Urinary bladder (tissue), 4 donors: Measurements from ENCODE around the gene CCL18. TPM values are rescaled to one million over a fixed set of nuclear protein-coding genes. Genes with fewer than 3 reads are reported as not detected.
"Not testable (repeated sequence)": the region's sequence is repeated elsewhere in the genome, so short reads cannot be mapped to it uniquely, and the experiment has no call there.

Experiments
- DNase-seq: peaks from one replicate; pipeline ENCODE4 v3.0.0-alpha.2; 2015; ENCODE audit errors: extremely low spot score
- H3K27ac ChIP-seq: one replicate; pipeline ENCODE4 v1.5.1; 2013; ENCODE audit warnings: low read depth, mild to moderate bottlenecking, moderate library complexity
- H3K36me3 ChIP-seq: one replicate; pipeline ENCODE4 v1.6.1; 2013; ENCODE audit warnings: mild to moderate bottlenecking, moderate library complexity; ENCODE audit not compliant: insufficient read depth
- H3K4me1 ChIP-seq: one replicate; pipeline ENCODE4 v1.6.1; 2013; ENCODE audit warnings: mild to moderate bottlenecking, moderate library complexity; ENCODE audit not compliant: insufficient read depth
- H3K4me3 ChIP-seq: one replicate; pipeline ENCODE4 v1.5.1; 2013; ENCODE audit warnings: low read depth, low read length
- WGBS: extraction: QIAGEN DNeasy Blood & Tissue Kit; methylation state at CpG from one replicate; pipeline ENCODE4 v1.1.7; 2013; 5-methylcytosine and 5-hydroxymethylcytosine counted together
- polyA plus RNA-seq: library from polyadenylated mRNA; stranded (reverse); fragments of 200-250 nt; gene quantifications from one replicate; pipeline ENCODE4 v1.2.3, GENCODE V29; 2013
- small RNA-seq: library from RNA; depleted of rRNA; stranded (forward); fragments of <200 nt; gene quantifications from one replicate; pipeline ENCODE3, GENCODE V24; 2014
- total RNA-seq: library from RNA; depleted of rRNA; stranded (reverse); fragments of >200 nt; gene quantifications from one replicate; pipeline ENCODE4 v1.2.3, GENCODE V29; 2014
- donor health status: healthy with polysubstance abuse.
- donor health status: healthy.

The CCL18 gene
- total and polyA plus RNA-seq, 2 donors, result 1.5 TPM; not detected in 1

- no peak overlapping the region for H3K4me3 ChIP-seq
- H3K36me3 ChIP-seq, result no peaks in the 10 kb centered on the region
- DNase-seq, result no peak
- 13% methylated on average over 5 of the region's 5 CpGs for WGBS
- no peaks in the 10 kb centered on the region for H3K4me1 ChIP-seq
- no peak overlapping the region for H3K27ac ChIP-seq
These were observed 53.7 kb downstream of the CCL18 start for GRCh38 chr17:36117505-36118382.

- no peak for DNase-seq
- no peaks in the 10 kb centered on the region for H3K36me3 ChIP-seq
- 89% methylated on average over 12 of the region's 12 CpGs for WGBS
- no peaks in the 10 kb centered on the region for H3K4me1 ChIP-seq
- no peak overlapping the region for H3K27ac ChIP-seq
- H3K4me3 ChIP-seq, result no peak overlapping the region
These were observed 54.6 kb downstream of the CCL18 start for GRCh38 chr17:36118477-36119353.

- H3K4me3 ChIP-seq, result no peak overlapping the region
- no peak for DNase-seq
- no peaks in the 10 kb centered on the region for H3K36me3 ChIP-seq
- no peak overlapping the region for H3K27ac ChIP-seq
- H3K4me1 ChIP-seq, result no peaks in the 10 kb centered on the region
- WGBS, result 73% methylated on average over 3 of the region's 3 CpGs
These were observed 56.1 kb downstream of the CCL18 start for GRCh38 chr17:36120221-36120620.

DNA sequence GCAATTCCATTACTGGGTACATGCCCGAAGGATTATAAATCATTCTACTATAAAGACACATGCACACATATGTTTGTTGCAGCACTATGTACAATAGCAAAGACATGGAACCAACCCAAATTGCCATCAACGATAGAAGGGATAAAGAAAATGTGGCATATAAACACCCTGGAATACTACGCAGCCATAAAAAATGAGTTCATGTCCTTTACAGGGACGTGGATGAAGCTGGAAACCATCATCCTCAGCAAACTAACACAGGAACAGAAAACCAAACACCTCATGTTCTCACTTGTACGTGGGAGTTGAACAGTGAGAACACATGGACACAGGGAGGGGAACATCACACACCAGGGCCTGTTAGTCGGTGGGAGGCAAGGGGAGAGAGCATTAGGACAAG lies 57.0 kb downstream of the CCL18 start:
- DNase-seq, H3K4me3 ChIP-seq, H3K4me1 ChIP-seq, H3K36me3 ChIP-seq, H3K27ac ChIP-seq: not testable (repeated sequence)
- WGBS, result 68% methylated on average over 6 of the region's 6 CpGs

Small RNAs within 50 kb of the gene (small RNA-seq; reads per million reads assigned to genes)
- gene RN7SL301P, result not detected

Other genes starting within 250 kb of the CCL18 start
- not detected for gene HEATR9, start 195.4 kb upstream of the CCL18 start, total RNA-seq
- not detected for gene HEATR9, start 195.4 kb upstream of the CCL18 start, polyA plus RNA-seq
- 0.58 TPM for gene CCL5, start 183.9 kb upstream of the CCL18 start, total RNA-seq
- 4.8 TPM for gene CCL5, start 183.9 kb upstream of the CCL18 start, polyA plus RNA-seq
- gene RDM1, start 133.5 kb upstream of the CCL18 start, total RNA-seq, result 1.2 TPM
- gene RDM1, start 133.5 kb upstream of the CCL18 start, polyA plus RNA-seq, result 0.14 TPM
- gene LYZL6, start 120.6 kb upstream of the CCL18 start, total RNA-seq, result not detected
- not detected for gene LYZL6, start 120.6 kb upstream of the CCL18 start, polyA plus RNA-seq
- 0.21 TPM for gene CCL16, start 82.8 kb upstream of the CCL18 start, total RNA-seq
- gene CCL16, start 82.8 kb upstream of the CCL18 start, polyA plus RNA-seq, result 0.29 TPM
- gene CCL14, start 77.5 kb upstream of the CCL18 start, total RNA-seq, result 3.3 TPM
- 184 TPM for gene CCL14, start 77.5 kb upstream of the CCL18 start, polyA plus RNA-seq
- 6.2 TPM for gene CCL15, start 62.7 kb upstream of the CCL18 start, total RNA-seq
- gene CCL15, start 62.7 kb upstream of the CCL18 start, polyA plus RNA-seq, result 1.3 TPM
- gene CCL23, start 46.3 kb upstream of the CCL18 start, total RNA-seq, result 0.85 TPM
- 16.9 TPM for gene CCL23, start 46.3 kb upstream of the CCL18 start, polyA plus RNA-seq
- gene CCL3, start 25.9 kb downstream of the CCL18 start, total RNA-seq, result 3.6 TPM
- 2.6 TPM for gene CCL3, start 25.9 kb downstream of the CCL18 start, polyA plus RNA-seq
- 2.4 TPM for gene CCL4, start 39.6 kb downstream of the CCL18 start, total RNA-seq
- 3.1 TPM for gene CCL4, start 39.6 kb downstream of the CCL18 start, polyA plus RNA-seq
- gene TBC1D3B, start 112.4 kb downstream of the CCL18 start, total RNA-seq, result 2.1 TPM
- 2.1 TPM for gene TBC1D3B, start 112.4 kb downstream of the CCL18 start, polyA plus RNA-seq
- gene CCL3L1, start 132.5 kb downstream of the CCL18 start, total RNA-seq, result 0.69 TPM
- 0.11 TPM for gene CCL3L1, start 132.5 kb downstream of the CCL18 start, polyA plus RNA-seq
- gene CCL4L2, start 146.8 kb downstream of the CCL18 start, total RNA-seq, result 2.0 TPM
- gene CCL4L2, start 146.8 kb downstream of the CCL18 start, polyA plus RNA-seq, result 0.25 TPM
- gene TBC1D3I, start 200.3 kb downstream of the CCL18 start, total RNA-seq, result not detected
- not detected for gene TBC1D3I, start 200.3 kb downstream of the CCL18 start, polyA plus RNA-seq